T-cell (primary cell): ENCODE data around the gene ADCY1. TPM values are rescaled to one million over a fixed set of nuclear protein-coding genes. Genes with fewer than 3 reads are reported as not detected.

Source experiments
- ATAC-seq, 4 experiments: fragments of 200-7000 bp in 3 of 4; fragments of 150-1000 bp in 1 of 4; cut with Tn5 transposase; replicated peaks in 1 of 4; 1 replicate in 3 of 4; 2 replicates in 1 of 4; pipeline ENCODE4 v1.10.0; 2021; ENCODE audit warnings: moderate library complexity in 3 of 4, mild to moderate bottlenecking in 2 of 4, moderate number of reproducible peaks in 1 of 4
- CTCF ChIA-PET, 2 donors: fragments of 300-600 bp; sonication (Branson Sonifier 250); formaldehyde crosslinking; loops; one replicate each; lab custom pipeline; 2022; ENCODE audit warnings: antibody characterized with exemption in 2 of 2; lab: Charles Lee
- POLR2A ChIA-PET, 2 donors: fragments of 300-600 bp; sonication (Branson Sonifier 250); formaldehyde crosslinking; loops; one replicate each; lab custom pipeline; 2022; ENCODE audit warnings: antibody characterized with exemption in 2 of 2; lab: Charles Lee
- DNase-seq, 35 experiments: peaks; one replicate each; pipeline versions ENCODE4 v3.0.0 to v3.0.0-alpha.2; 2013 to 2023
- H3K27ac ChIP-seq: one replicate; pipeline ENCODE4 v1.5.1; 2013; ENCODE audit warnings: low read length
- H3K27me3 ChIP-seq, 2 experiments: replicated peaks in 1 of 2; 1 replicate in 1 of 2; 2 replicates in 1 of 2; pipeline versions ENCODE4 v1.6.1 to v1.7.0; 2013; ENCODE audit warnings: low read length in 1 of 2, mixed read lengths in 1 of 2; ENCODE audit not compliant: control insufficient read depth in 2 of 2, insufficient read depth in 2 of 2; ENCODE audit errors: extremely low read depth in 1 of 2
- H3K36me3 ChIP-seq, 2 donors: 1 replicate in 1 of 2; 2 replicates in 1 of 2; pipeline versions ENCODE4 v1.6.1 to v1.7.0; 2013; ENCODE audit warnings: low read length in 1 of 2; ENCODE audit not compliant: control insufficient read depth in 2 of 2, insufficient read depth in 1 of 2; ENCODE audit errors: extremely low read depth in 1 of 2
- H3K4me1 ChIP-seq, 2 experiments: 1 replicate in 1 of 2; 2 replicates in 1 of 2; pipeline versions ENCODE4 v1.6.1 to v1.7.0; 2013; ENCODE audit warnings: low read length in 2 of 2, mixed read lengths in 1 of 2; ENCODE audit not compliant: insufficient read depth in 2 of 2, control insufficient read depth in 1 of 2; ENCODE audit errors: extremely low read depth in 1 of 2
- H3K4me3 ChIP-seq, 2 donors: 1 replicate in 1 of 2; 2 replicates in 1 of 2; pipeline versions ENCODE4 v1.5.1 to v1.7.0; 2013; ENCODE audit warnings: mild to moderate bottlenecking in 2 of 2, low read length in 1 of 2, moderate library complexity in 1 of 2; ENCODE audit not compliant: control insufficient read depth in 1 of 2; ENCODE audit errors: extremely low read depth in 1 of 2
- H3K9me3 ChIP-seq: 2 replicates; pipeline ENCODE4 v1.7.0; 2013
- H3K27ac Mint-ChIP-seq, 2 donors: one replicate each; pipeline ENCODE4 v1.8.0; 2020 to 2021; ENCODE audit warnings: mild to moderate bottlenecking in 2 of 2, mixed read lengths in 2 of 2
- H3K27me3 Mint-ChIP-seq, 2 donors: one replicate each; pipeline ENCODE4 v1.8.0; 2021 to 2022; ENCODE audit warnings: mixed read lengths in 2 of 2
- H3K36me3 Mint-ChIP-seq: one replicate; pipeline ENCODE4 v1.8.0; 2021; ENCODE audit warnings: mixed read lengths
- H3K4me1 Mint-ChIP-seq, 3 donors: one replicate each; pipeline ENCODE4 v1.8.0; 2020 to 2022; ENCODE audit warnings: mixed read lengths in 3 of 3, mild to moderate bottlenecking in 1 of 3
- H3K4me3 Mint-ChIP-seq, 3 donors: one replicate each; pipeline ENCODE4 v1.8.0; 2020 to 2022; ENCODE audit warnings: mild to moderate bottlenecking in 3 of 3, mixed read lengths in 3 of 3, moderate library complexity in 3 of 3
- H3K9me3 Mint-ChIP-seq, 3 donors: one replicate each; pipeline ENCODE4 v1.8.0; 2020 to 2022; ENCODE audit warnings: mixed read lengths in 3 of 3
- WGBS: methylation state at CpG from one replicate; pipeline ENCODE4 v1.1.5; 2013; ENCODE audit warnings: missing lambda C conversion rate; ENCODE audit not compliant: insufficient coverage; 5-methylcytosine and 5-hydroxymethylcytosine counted together
- total RNA-seq, 35 experiments: library from RNA in 6 of 35; stranded (reverse) in 6 of 35; fragments of 120-200 nt in 1 of 35; gene quantifications; one replicate each; pipeline versions ENCODE4 v1.2.1 to v1.2.4 and lab custom pipeline; 2013 to 2026

The ADCY1 gene
- total RNA-seq, 5 donors from 2014 or later (not counting 1 experiment from before 2014, with no cell fraction given) = 0.03 to 0.44 (median 0.05) TPM

DNA sequence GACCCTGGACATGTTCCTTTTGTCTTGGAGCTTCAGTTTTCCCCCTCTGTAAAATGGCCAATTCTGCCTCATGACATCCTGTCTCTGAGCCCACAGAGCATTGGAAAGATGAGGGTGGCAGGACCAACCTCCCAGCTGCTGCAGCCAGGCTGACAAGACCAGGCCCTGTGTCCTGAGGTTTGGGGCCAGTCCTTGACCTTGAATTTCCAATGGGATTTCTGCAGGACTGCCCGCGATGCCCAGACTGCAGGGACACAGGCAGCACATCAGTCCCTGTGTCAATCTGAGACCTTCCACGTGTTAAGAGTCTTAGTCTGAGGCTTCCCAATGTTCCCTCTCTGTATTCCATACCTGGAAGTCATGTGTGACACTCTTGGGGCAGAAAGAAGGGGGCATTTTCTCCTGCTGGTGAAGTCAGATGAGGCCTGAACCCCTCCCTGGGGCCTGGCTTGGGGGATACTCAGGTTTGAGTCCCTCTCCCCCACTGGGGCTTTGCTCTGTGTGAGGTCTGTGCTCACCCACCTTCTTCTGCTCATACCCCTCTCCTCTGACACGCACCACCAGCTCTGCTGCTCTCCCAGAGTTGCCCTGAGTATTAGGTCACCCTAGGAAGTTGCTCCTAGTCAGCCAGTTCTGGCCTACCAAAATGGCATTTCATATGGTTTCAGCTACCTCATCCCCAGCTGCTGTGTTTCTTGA is 79.2 kb downstream of the ADCY1 start:
- CTCF ChIA-PET = no interaction called here
- H3K4me1 Mint-ChIP-seq = peaks cover 0 to 6% (median 3%) of the 10 kb centered on the region in 3 donors
- DNase-seq (no peak), ATAC-seq (no peak)
- peaks cover 0 to 5% of the 10 kb centered on the region in 2 experiments for H3K27me3 ChIP-seq
- H3K27ac Mint-ChIP-seq = no peak overlapping the region
- no peak overlapping the region for H3K27ac ChIP-seq
- no peaks in the 10 kb centered on the region for H3K27me3 Mint-ChIP-seq
- POLR2A ChIA-PET = no interaction called here
- H3K4me1 ChIP-seq = no peaks in the 10 kb centered on the region
- no peak overlapping the region for H3K4me3 Mint-ChIP-seq
- no peaks in the 10 kb centered on the region for H3K36me3 ChIP-seq
- H3K4me3 ChIP-seq = no peak overlapping the region
- H3K9me3 ChIP-seq = no peaks in the 10 kb centered on the region
- 72% methylated on average over 3 of the region's 4 CpGs for WGBS
- no peaks in the 10 kb centered on the region for H3K36me3 Mint-ChIP-seq
- peaks cover 0 to 3% (median 0%) of the 10 kb centered on the region in 3 donors for H3K9me3 Mint-ChIP-seq

- DNase-seq = no peak
- ATAC-seq = no peak
- no peaks in the 10 kb centered on the region for H3K27me3 Mint-ChIP-seq
- Histone ChIP-seq H3K36me3 (no peaks in the 10 kb centered on the region), H3K4me3 (no peak overlapping the region), H3K9me3 (no peaks in the 10 kb centered on the region), H3K4me1 (no peaks in the 10 kb centered on the region), H3K27ac (no peak overlapping the region), H3K27me3 (peaks cover 0 to 8% of the 10 kb centered on the region in 2 experiments)
- H3K4me3 Mint-ChIP-seq = no peak overlapping the region
- peaks cover 0 to 6% (median 3%) of the 10 kb centered on the region in 3 donors for H3K4me1 Mint-ChIP-seq
- 87% methylated on average over 3 of the region's 5 CpGs for WGBS
- no peaks in the 10 kb centered on the region for H3K36me3 Mint-ChIP-seq
- CTCF ChIA-PET = no interaction called here
- H3K27ac Mint-ChIP-seq = no peak overlapping the region
- POLR2A ChIA-PET = no interaction called here
- H3K9me3 Mint-ChIP-seq = peaks cover 0 to 3% (median 0%) of the 10 kb centered on the region in 3 donors
These were observed 80.2 kb downstream of the ADCY1 start for GRCh38 chr7:45654341-45654740.

DNA sequence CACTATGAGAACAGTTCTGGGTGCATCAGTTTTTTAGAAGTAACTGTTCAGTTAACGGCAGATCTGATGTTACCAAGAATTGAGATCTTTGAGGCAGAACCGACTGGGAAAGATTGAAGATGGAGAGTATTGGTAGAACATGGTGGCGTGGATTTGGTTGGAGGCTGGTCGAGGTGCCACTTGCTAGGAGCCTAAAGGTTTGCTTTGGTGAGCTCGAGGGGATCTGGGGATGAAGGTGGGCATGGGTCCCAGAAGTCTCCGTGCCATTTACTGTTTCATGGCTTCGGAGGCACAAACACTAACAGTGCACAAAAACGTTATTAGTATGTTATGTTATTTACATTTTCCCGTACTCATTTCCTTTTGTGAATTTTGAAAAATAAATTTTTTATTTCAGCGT is 81.4 kb downstream of the ADCY1 start:
- CTCF ChIA-PET = no interaction called here
- Histone ChIP-seq H3K27me3 (peaks cover 0 to 8% of the 10 kb centered on the region in 2 experiments), H3K27ac (no peak overlapping the region), H3K4me1 (no peaks in the 10 kb centered on the region), H3K9me3 (no peaks in the 10 kb centered on the region), H3K36me3 (no peaks in the 10 kb centered on the region), H3K4me3 (no peak overlapping the region)
- no peaks in the 10 kb centered on the region for H3K36me3 Mint-ChIP-seq
- no peaks in the 10 kb centered on the region for H3K27me3 Mint-ChIP-seq
- DNase-seq = no peak
- POLR2A ChIA-PET = no interaction called here
- H3K4me1 Mint-ChIP-seq = peaks cover 0 to 6% (median 3%) of the 10 kb centered on the region in 3 donors
- H3K9me3 Mint-ChIP-seq = peaks cover 0 to 3% (median 0%) of the 10 kb centered on the region in 3 donors
- 75% methylated on average over 6 of the region's 10 CpGs for WGBS
- no peak overlapping the region for H3K4me3 Mint-ChIP-seq
- ATAC-seq = no peak
- no peak overlapping the region for H3K27ac Mint-ChIP-seq

GRCh38 chr7:45656431-45656830 is 82.3 kb downstream of the ADCY1 start:
- Mint-ChIP-seq H3K36me3 (no peaks in the 10 kb centered on the region), H3K27ac (no peak overlapping the region), H3K9me3 (peaks cover 0 to 3% (median 0%) of the 10 kb centered on the region in 3 donors), H3K27me3 (no peaks in the 10 kb centered on the region), H3K4me3 (no peak overlapping the region), H3K4me1 (no peaks in the 10 kb centered on the region)
- Histone ChIP-seq H3K4me3 (no peak overlapping the region), H3K4me1 (no peaks in the 10 kb centered on the region), H3K27ac (no peak overlapping the region), H3K9me3 (no peaks in the 10 kb centered on the region), H3K36me3 (no peaks in the 10 kb centered on the region), H3K27me3 (peaks cover 0 to 4% of the 10 kb centered on the region in 2 experiments)
- no peak for ATAC-seq
- POLR2A ChIA-PET = no interaction called here
- CTCF ChIA-PET = no interaction called here
- WGBS = 86% methylated on average over 1 of the region's 2 CpGs
- no peak for DNase-seq

GRCh38 chr7:45657136-45657889 is 83.1 kb downstream of the ADCY1 start:
- Histone ChIP-seq H3K36me3 (no peaks in the 10 kb centered on the region), H3K4me1 (no peaks in the 10 kb centered on the region), H3K4me3 (no peak overlapping the region), H3K9me3 (no peaks in the 10 kb centered on the region), H3K27me3 (peaks cover 0 to 4% of the 10 kb centered on the region in 2 experiments), H3K27ac (no peak overlapping the region)
- H3K9me3 Mint-ChIP-seq = no peaks in the 10 kb centered on the region
- ChIA-PET POLR2A (no interaction called here), CTCF (no interaction called here)
- H3K27ac Mint-ChIP-seq = no peak overlapping the region
- ATAC-seq (no peak), DNase-seq (no peak)
- no peak overlapping the region for H3K4me3 Mint-ChIP-seq
- H3K4me1 Mint-ChIP-seq = no peaks in the 10 kb centered on the region
- no peaks in the 10 kb centered on the region for H3K27me3 Mint-ChIP-seq
- WGBS = 86% methylated on average over 11 of the region's 11 CpGs
- H3K36me3 Mint-ChIP-seq = no peaks in the 10 kb centered on the region

DNA sequence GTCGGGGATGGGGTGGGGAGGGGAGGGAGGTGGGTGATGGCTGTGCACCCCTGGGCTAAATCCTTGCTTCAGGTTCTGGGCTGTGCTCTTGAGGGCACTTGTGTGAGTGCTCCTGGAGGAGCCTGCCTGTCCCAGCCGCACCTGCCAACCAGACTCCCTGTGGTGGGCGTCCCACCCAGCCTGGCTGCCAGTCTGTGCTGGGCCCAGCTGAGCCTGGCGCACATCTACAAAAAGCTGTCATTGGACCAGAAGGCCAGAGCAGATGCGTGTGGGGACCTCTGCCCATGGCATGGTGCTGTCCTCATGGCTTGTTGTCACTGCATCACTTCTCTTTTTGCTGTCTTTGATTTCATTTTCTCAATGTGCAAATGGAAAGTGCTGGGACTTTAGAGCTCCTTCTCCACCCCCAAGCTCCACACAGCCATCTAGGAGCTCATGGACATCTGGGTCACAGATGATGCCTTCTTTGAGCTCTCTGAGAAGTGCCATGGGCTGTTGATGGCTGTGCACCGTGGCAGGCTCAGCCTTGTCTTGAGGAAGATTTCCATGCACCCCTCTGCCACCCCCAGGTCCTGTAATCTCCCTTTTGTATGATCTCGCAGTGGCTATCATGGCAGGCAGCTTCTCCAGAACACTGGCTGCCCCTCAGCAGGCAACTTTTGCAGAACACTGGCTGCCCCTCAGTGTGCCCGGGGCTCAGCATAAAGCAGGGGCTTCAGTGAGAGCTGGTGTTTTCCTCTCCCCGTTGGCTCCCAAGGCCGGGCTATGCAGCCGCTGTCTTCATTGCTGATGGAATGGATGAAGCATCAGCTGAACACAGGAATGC is 83.9 kb downstream of the ADCY1 start:
- Histone ChIP-seq H3K9me3 (no peaks in the 10 kb centered on the region), H3K27ac (no peak overlapping the region), H3K4me1 (no peaks in the 10 kb centered on the region), H3K27me3 (peaks cover 0 to 4% of the 10 kb centered on the region in 2 experiments), H3K4me3 (no peak overlapping the region), H3K36me3 (no peaks in the 10 kb centered on the region)
- DNase-seq (no peak), ATAC-seq (no peak)
- CTCF ChIA-PET = no interaction called here
- no peaks in the 10 kb centered on the region for H3K9me3 Mint-ChIP-seq
- POLR2A ChIA-PET = no interaction called here
- H3K36me3 Mint-ChIP-seq = no peaks in the 10 kb centered on the region
- no peaks in the 10 kb centered on the region for H3K4me1 Mint-ChIP-seq
- H3K4me3 Mint-ChIP-seq = no peak overlapping the region
- H3K27me3 Mint-ChIP-seq = no peaks in the 10 kb centered on the region
- H3K27ac Mint-ChIP-seq = no peak overlapping the region
- 85% methylated on average over 11 of the region's 11 CpGs for WGBS
